Ammon's horn (tissue), 1 donor: ENCODE results near the gene JAZF1.
A peak's percentile ranks its signal among the peaks of the same experiment; 100 is the strongest.

Source experiments
- DNase-seq: peaks from one replicate; pipeline ENCODE4 v3.0.0-alpha.2; 2016; ENCODE audit warnings: low spot score

Gene JAZF1

DNA sequence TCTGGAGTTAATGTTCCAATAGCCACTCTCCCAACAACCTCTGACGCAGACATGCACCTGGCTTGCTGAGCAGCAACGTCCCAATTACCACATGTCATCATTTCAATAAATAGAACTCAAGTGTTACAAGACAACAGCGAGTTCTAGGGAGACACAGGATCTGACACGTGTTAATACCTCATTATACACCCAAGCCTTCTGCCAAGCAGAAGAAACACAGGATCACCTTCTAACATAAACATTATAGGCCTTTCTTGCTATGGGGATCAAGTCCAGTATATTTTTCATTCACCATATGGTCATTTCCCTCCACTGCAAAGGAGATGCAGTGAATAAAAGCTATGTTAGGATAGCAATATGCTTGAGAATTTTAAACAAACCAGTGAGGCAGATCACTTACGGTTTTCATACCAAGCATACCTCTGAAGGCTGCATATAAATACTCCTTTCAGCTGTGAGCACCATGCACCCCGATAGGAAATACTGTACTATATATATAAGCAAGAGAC is 74.2 kb downstream of the JAZF1 start:
- no peak for DNase-seq

DNA sequence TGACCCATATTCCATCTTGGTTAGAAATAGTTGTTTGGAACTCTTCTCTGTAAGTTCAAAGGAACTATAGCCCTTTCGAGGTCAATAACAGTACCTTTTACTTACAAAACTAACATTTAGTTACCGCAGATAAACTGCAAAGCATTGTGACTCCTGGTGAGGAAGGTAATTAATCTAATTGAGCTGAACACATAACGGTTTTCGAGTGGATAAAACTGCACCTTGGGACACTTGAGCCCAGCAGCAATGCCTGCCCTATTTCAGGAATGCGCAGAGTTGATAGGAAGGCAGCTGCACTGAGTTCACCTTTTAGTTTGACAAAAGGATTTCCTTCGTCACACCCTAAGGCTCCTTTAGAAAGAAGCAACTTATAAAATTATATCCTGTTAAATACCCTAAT is 75.4 kb downstream of the JAZF1 start:
- DNase-seq: no peak

GRCh38 chr7:28104811-28105210 is 75.8 kb downstream of the JAZF1 start:
- DNase-seq: no peak

DNA sequence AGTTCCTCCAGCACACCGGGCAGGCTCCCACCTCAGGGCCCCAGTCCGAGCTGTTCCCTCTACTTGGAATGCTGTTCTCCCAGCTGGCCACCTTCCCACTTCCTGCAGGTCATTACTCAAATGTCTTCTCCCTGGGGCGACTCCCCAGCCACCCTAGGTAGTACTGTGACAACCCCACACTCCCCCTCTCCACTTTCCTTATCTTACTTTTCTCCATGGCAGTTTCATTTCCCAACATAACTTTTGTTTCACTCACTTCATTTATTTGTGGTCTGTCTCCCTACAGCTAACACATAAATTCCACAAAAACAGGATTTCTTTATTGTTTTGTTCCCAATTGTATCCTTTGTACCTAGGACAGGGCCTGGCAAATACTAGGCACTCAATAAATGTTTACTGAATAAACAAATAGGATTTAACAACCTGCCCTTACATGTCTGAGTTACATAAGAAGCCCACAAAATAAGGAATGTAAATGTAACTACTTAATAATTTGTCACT is 76.5 kb downstream of the JAZF1 start:
- no peak for DNase-seq

- DNase-seq: no peak
Measured at GRCh38 chr7:28102797-28103196, 77.8 kb downstream of the JAZF1 start.

DNA sequence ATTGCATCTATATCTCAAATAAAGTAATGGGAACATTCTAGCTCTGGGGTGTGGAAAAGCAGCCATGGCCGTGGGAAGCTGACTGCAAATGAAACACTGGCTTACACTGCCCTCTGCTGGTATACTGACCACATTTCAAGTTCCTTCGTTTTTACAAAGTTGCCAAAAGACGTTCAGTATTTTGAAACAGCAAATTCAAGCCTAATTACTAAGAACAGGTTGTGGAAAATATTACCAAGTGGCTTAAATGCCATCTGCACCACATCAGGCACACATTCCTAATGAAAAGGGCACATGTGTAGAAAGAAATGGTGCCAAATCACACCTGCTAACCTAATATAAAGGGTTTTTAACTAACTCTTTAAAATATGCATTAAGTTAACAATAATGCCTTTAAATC is 83.9 kb downstream of the JAZF1 start:
- DNase-seq: peak; percentile 86

GRCh38 chr7:28095231-28095630 is 85.4 kb downstream of the JAZF1 start:
- no peak for DNase-seq

- DNase-seq: peak; percentile 63
Measured at GRCh38 chr7:28093623-28094232, 86.9 kb downstream of the JAZF1 start.

GRCh38 chr7:28091190-28091589 is 89.4 kb downstream of the JAZF1 start:
- DNase-seq: no peak

- no peak for DNase-seq
Measured at GRCh38 chr7:28088901-28089714, 91.5 kb downstream of the JAZF1 start.

GRCh38 chr7:28088032-28088431 is 92.6 kb downstream of the JAZF1 start:
- DNase-seq: no peak

GRCh38 chr7:28086198-28086597 is 94.4 kb downstream of the JAZF1 start:
- DNase-seq: no peak

DNA sequence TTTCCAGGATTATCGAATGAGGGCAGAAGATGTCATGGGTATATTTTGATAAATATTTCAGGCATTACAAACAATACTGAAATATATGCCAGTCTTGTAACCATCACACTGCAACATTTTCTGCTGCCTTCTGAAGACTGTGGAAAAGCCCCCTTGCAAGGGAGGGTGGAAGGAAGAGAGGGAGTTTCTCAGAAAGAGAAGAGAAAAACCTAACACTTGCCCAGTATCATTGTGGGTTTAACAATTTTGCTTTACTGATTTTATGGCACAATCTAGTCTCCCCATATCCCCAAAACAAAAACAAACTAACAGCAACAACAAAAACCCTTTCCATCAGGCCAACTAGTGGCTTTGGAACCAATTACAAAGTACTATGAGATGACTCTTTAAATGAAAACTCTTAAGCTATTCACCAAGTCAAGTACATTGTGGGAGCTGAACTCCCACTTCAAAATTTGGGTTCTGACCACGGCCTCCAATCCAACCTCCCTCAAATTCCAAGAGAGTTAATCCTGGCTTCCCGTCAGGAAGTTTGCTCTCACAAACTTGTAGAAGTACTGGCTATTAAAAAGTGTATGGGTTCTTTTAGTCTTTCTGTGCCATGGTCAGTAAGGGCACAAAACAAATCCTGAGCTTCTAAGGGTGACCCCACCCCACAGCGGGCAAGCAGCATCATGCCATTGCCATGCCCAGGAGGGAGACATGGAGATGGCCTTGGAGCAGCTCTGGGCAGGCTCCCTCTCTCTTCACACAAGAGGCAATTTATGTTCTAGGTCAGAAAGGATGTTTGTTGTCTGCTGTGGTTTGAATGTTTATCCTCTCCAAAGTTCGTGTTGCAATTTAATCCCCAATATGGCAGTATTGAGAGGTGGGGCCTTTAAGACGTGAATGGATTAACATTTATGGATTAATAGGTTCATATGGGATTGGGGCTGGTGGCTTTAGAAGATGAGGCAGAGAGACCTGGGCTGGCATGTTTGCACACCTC is 96.3 kb downstream of the JAZF1 start:
- DNase-seq: no peak

- no peak for DNase-seq
Measured at GRCh38 chr7:28083164-28083997, 97.2 kb downstream of the JAZF1 start.

DNA sequence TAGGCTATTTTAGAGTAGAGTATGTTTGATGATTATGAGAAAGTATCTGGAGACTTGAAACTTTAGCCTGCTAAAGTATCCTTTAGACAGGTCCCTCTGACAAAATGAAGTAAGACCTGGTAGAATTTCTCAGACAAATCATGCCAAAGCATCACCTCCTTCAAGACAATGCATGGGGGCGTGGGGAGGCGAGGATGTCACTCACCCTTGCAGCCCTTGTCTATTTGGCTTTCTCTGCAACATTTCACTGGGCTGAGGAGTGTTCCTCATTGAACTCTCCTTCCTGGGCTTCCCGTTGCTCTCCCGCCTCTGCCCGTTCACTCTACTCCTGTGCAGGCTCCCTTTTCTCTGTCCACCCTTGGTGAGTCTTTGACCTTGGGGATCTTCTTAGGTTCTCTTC is 98.5 kb downstream of the JAZF1 start:
- DNase-seq: no peak

GRCh38 chr7:28081016-28081415 is 99.6 kb downstream of the JAZF1 start:
- no peak for DNase-seq

DNA sequence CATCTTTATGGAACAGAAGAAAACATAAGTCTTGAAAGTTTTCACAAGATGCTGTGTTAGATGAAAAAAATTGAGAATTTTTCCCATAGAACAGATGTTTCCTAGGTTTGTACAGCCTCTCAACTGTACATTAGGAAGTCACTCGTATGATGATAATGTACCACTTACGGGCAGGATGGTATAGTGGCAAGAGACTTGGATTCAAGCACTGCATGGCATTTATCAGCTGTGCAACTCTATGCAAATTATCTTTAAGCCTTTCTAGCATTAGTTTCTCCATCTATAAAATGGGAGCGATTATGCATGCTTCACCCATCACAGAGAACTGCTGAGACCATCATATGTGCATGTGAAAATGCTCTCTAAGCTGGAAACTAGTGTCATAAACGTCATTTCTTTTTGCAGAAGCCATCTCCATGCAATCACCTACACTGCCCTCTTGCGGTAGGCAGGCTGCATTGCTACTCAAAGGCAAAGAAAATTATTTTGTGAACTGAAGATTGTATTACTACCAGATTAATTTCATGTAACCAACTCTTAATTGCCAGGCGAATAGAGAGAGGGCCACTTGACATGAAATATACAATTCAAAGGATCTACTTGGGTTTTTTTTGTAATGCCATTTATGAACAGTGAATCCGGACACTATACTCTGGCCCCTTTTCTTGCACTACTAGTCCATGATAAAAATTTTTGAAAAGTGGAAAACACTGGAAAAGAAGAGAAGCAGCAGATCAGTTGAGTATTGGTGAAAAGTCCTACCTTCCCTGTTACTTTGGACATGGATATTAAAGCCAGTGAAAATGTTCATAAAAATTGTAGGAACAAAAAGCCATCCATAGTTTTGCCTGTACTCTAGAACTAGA is 102.3 kb downstream of the JAZF1 start:
- peak; percentile 75 for DNase-seq

GRCh38 chr7:28077616-28078015 is 103.0 kb downstream of the JAZF1 start:
- no peak for DNase-seq

DNA sequence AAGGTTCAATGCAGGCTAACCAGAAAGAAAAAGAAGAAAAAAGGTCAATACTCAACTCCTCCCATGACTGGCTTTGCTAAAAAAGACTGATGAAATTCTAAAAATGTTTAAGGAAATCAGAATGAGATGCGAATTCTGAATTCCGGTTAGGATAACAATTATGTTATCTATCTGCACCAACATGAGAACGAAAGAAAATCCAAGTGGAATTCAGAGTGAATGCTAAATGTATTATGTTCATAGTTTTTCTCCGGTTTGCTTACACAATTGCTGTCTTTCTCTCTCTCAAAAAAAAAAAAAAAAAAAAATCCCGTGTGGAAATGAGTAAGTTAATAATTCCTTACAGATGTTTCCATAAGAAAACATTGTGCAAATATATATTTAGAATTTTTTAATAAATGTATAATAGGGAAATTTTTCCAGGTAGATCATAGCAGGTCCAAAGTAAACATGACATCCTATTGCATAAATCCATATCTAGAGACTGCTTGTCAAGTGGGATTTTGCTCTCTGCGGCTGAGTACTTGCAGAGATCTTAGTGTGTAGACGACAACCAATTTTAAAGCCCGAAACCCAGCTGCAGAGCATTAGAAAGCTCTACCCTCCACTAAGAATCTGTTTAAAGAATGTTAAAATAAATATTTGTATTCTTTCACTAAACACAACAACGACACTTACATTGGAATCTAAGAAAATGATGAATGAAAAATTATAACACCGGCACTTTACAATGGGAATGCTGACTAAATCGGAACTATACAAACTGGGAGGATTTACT is 104.0 kb downstream of the JAZF1 start:
- DNase-seq: no peak
